ENCODE results near the gene BTF3. TPM values are rescaled to one million over a fixed set of nuclear protein-coding genes. Genes with fewer than 3 reads are reported as not detected.

BTF3 gene
- total and polyA plus RNA-seq, 2 experiments from 2014 or later, result 506 to 1,148 TPM

DNA sequence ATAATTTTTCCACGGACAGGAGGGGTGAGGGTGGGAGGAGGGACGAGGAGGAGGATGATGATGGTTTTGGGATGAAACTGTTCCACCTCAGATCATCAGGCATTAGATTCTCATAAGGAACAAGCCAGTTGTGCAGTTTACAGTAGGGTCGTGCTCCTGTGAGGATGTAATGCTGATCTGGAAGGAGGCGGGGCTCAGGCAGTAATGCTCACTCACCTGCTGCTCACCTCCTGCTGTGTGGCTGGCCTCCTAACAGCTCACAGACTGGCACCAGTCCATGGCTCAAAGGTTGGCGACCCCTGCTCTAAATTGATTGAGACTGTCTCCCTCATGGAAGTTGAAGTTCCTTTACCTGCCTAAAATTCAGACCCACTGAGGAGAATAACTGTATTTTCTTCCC lies 34.0 kb downstream of the BTF3 start (continued):
- TF ChIP-seq ZNF331 (CRISPR knock-in tag; IDR thresholded peaks at IDR 0.05; ENCODE audit: low read depth) (no peak), NANOG (IDR thresholded peaks at IDR 0.05; ENCODE audit: borderline replicate concordance) (no peak), POLR2AphosphoS5 (IDR thresholded peaks at IDR 0.05; ENCODE audit: low read depth) (no peak), CTCF (conservative IDR thresholded peaks at IDR 0.05; ENCODE audit: low read depth in 2 of 2) (no peak), EZH2 (IDR thresholded peaks at IDR 0.05; ENCODE audit: low read depth, unreplicated experiment) (no peak), CREB1 (CRISPR knock-in tag; IDR thresholded peaks at IDR 0.05; ENCODE audit: low read depth) (no peak)
- TF ChIP-seq, protein P1, sequence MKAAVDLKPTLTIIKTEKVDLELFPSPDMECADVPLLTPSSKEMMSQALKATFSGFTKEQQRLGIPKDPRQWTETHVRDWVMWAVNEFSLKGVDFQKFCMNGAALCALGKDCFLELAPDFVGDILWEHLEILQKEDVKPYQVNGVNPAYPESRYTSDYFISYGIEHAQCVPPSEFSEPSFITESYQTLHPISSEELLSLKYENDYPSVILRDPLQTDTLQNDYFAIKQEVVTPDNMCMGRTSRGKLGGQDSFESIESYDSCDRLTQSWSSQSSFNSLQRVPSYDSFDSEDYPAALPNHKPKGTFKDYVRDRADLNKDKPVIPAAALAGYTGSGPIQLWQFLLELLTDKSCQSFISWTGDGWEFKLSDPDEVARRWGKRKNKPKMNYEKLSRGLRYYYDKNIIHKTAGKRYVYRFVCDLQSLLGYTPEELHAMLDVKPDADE (IDR thresholded peaks at IDR 0.05), result no peak

DNA sequence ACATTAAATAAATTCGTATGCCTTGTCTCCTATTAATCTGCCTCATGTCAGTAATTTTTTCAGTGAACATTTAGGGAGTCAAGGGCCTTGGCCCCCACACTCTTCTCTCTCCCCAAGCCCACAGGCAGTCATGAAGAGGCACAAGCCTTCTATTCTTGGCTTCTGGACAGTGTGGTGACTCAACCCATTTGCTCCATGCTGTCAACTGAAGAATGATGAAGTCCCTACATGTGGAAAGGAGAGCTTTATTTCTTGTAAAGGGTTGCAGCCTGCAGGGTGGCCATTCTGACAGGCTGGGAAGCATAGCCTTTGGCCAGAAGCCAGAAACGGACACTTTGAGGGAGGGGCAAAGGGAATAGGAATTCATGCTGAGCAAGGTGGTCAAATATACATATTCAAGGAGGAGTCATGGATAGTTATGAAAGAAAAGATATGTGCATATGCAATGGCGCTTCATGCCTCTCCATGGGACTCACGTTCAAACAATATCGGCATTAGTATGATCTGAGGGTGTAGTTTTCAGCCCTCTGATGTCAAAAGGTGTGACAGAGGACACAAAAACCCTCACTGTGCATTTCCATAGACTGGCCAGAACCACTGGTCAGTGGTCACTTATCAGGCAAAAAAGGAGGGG lies 35.9 kb downstream of the BTF3 start:
- H3K79me2 ChIP-seq (replicated peaks; ENCODE audit: insufficient read depth), result no peaks in the 10 kb centered on the region
- peaks cover 11% of the 10 kb centered on the region for H3K27me3 Mint-ChIP-seq (ENCODE audit: insufficient read depth, low read depth, poor library complexity)
- no peaks in the 10 kb centered on the region for H3K36me3 ChIP-seq (ENCODE audit: insufficient read depth)
- H3K27ac ChIP-seq (ENCODE audit: low read depth), result no peak overlapping the region
- peaks cover 31% of the 10 kb centered on the region for H3K9me3 Mint-ChIP-seq
- ATAC-seq, result no peak
- DNase-seq (ENCODE audit: low spot score), result no peak
- H4K20me1 ChIP-seq (replicated peaks; ENCODE audit: insufficient read depth), result no peaks in the 10 kb centered on the region
- no peaks in the 10 kb centered on the region for H3F3A ChIP-seq (replicated peaks; ENCODE audit: low read depth)
- no peaks in the 10 kb centered on the region for H3K27me3 ChIP-seq (ENCODE audit: insufficient read depth)
- no peak overlapping the region for H2AFZ ChIP-seq
- peaks cover 17% of the 10 kb centered on the region for H3K36me3 Mint-ChIP-seq (ENCODE audit: low read depth)
- peaks cover 7% of the 10 kb centered on the region; the same call in 1 of the 2 replicates for H3K9me2 ChIP-seq (ENCODE audit: insufficient read depth)
- peaks cover 8% of the 10 kb centered on the region for H3K4me1 Mint-ChIP-seq
- H3K4me3 Mint-ChIP-seq, result no peak overlapping the region
- no peak overlapping the region for H3K4me3 ChIP-seq
- no peak overlapping the region for H3K27ac Mint-ChIP-seq
- peaks cover 2% of the 10 kb centered on the region for H3K4me1 ChIP-seq (ENCODE audit: insufficient read depth)
- no peak overlapping the region for H3K4me2 ChIP-seq
- TF ChIP-seq ZNF331 (CRISPR knock-in tag; IDR thresholded peaks at IDR 0.05; ENCODE audit: low read depth) (no peak), POLR2AphosphoS5 (IDR thresholded peaks at IDR 0.05; ENCODE audit: low read depth) (no peak), REST (IDR thresholded peaks at IDR 0.05; ENCODE audit: unreplicated experiment) (no peak), STAT1 (IDR thresholded peaks at IDR 0.05; ENCODE audit: unreplicated experiment) (no peak), CTCF (conservative IDR thresholded peaks at IDR 0.05; ENCODE audit: low read depth in 2 of 2) (no peak), EZH2phosphoT487 (IDR thresholded peaks at IDR 0.05; ENCODE audit: unreplicated experiment) (no peak), CREB1 (CRISPR knock-in tag; IDR thresholded peaks at IDR 0.05; ENCODE audit: low read depth) (no peak), NANOG (IDR thresholded peaks at IDR 0.05; ENCODE audit: borderline replicate concordance) (no peak), EZH2 (IDR thresholded peaks at IDR 0.05; ENCODE audit: low read depth, unreplicated experiment) (no peak)
- TF ChIP-seq, protein P1 (IDR thresholded peaks at IDR 0.05), result no peak
